Measurements from ENCODE around the gene LRRC32. TPM values are rescaled to one million over a fixed set of nuclear protein-coding genes. Genes with fewer than 3 reads are reported as not detected.

Gene LRRC32
- total RNA-seq, 1 donor from 2014 or later = 43.2 TPM

GRCh38 chr11:76664578-76665061, 5.9 kb downstream of the LRRC32 start:
- H3K27ac Mint-ChIP-seq = no peak overlapping the region
- H3K36me3 Mint-ChIP-seq = peaks cover 3% of the 10 kb centered on the region
- no peaks in the 10 kb centered on the region for H3K9me3 Mint-ChIP-seq
- no peak overlapping the region for H3K4me3 Mint-ChIP-seq
- no peaks in the 10 kb centered on the region for H3K27me3 Mint-ChIP-seq (ENCODE audit: low read depth)
- no peak for DNase-seq (ENCODE audit: low spot score in 2 of 2, unreplicated experiment in 2 of 2)
- peaks cover 13% of the 10 kb centered on the region for H3K4me1 Mint-ChIP-seq
- no peak for TF ChIP-seq CTCF (IDR thresholded peaks at IDR 0.05; ENCODE audit: unreplicated experiment)

- no peak for TF ChIP-seq CTCF (IDR thresholded peaks at IDR 0.05; ENCODE audit: unreplicated experiment)
- Mint-ChIP-seq H3K9me3 (no peaks in the 10 kb centered on the region), H3K4me1 (peaks cover 12% of the 10 kb centered on the region), H3K4me3 (no peak overlapping the region), H3K36me3 (peaks cover 3% of the 10 kb centered on the region), H3K27me3 (ENCODE audit: low read depth) (no peaks in the 10 kb centered on the region), H3K27ac (no peak overlapping the region)
- no peak for DNase-seq (ENCODE audit: low spot score in 2 of 2, unreplicated experiment in 2 of 2)
Measured at GRCh38 chr11:76663912-76664440, 6.6 kb downstream of the LRRC32 start.

- DNase-seq (ENCODE audit: low spot score in 2 of 2, unreplicated experiment in 2 of 2) = no peak
- H3K36me3 Mint-ChIP-seq = peaks cover 3% of the 10 kb centered on the region
- H3K27me3 Mint-ChIP-seq (ENCODE audit: low read depth) = no peaks in the 10 kb centered on the region
- H3K9me3 Mint-ChIP-seq = no peaks in the 10 kb centered on the region
- no peak for TF ChIP-seq CTCF (IDR thresholded peaks at IDR 0.05; ENCODE audit: unreplicated experiment)
- no peak overlapping the region for H3K27ac Mint-ChIP-seq
- H3K4me1 Mint-ChIP-seq = peaks cover 12% of the 10 kb centered on the region
- H3K4me3 Mint-ChIP-seq = no peak overlapping the region
Measured at GRCh38 chr11:76663486-76663810, 7.1 kb downstream of the LRRC32 start.

GRCh38 chr11:76662656-76663485, 7.7 kb downstream of the LRRC32 start:
- no peak for TF ChIP-seq CTCF (IDR thresholded peaks at IDR 0.05; ENCODE audit: unreplicated experiment)
- peaks cover 3% of the 10 kb centered on the region for H3K36me3 Mint-ChIP-seq
- no peaks in the 10 kb centered on the region for H3K27me3 Mint-ChIP-seq (ENCODE audit: low read depth)
- no peak overlapping the region for H3K4me3 Mint-ChIP-seq
- no peak for DNase-seq (ENCODE audit: low spot score in 2 of 2, unreplicated experiment in 2 of 2)
- no peaks in the 10 kb centered on the region for H3K9me3 Mint-ChIP-seq
- no peak overlapping the region for H3K27ac Mint-ChIP-seq
- peaks cover 9% of the 10 kb centered on the region for H3K4me1 Mint-ChIP-seq

- Mint-ChIP-seq H3K36me3 (peaks cover 3% of the 10 kb centered on the region), H3K4me1 (peaks cover 6% of the 10 kb centered on the region), H3K27ac (no peak overlapping the region), H3K4me3 (no peak overlapping the region), H3K9me3 (no peaks in the 10 kb centered on the region), H3K27me3 (ENCODE audit: low read depth) (no peaks in the 10 kb centered on the region)
- DNase-seq (ENCODE audit: low spot score in 2 of 2, unreplicated experiment in 2 of 2) = no peak
- TF ChIP-seq CTCF (IDR thresholded peaks at IDR 0.05; ENCODE audit: unreplicated experiment) = no peak
Measured at GRCh38 chr11:76661834-76662434, 8.6 kb downstream of the LRRC32 start.

Measured in mesothelial cell of epicardium (in vitro differentiated cells).